Activated CD8-positive, alpha-beta memory T cell treated with anti-CD3 and anti-CD28 coated beads for 48 hours (primary cell): ENCODE measurements around the gene PIK3R1.
"Not testable (repeated sequence)": the region's sequence is repeated elsewhere in the genome, so short reads cannot be mapped to it uniquely, and the experiment has no call there.

Experiments
- DNase-seq, 3 experiments: peaks; one replicate each; pipeline ENCODE4 v3.0.0-alpha.2; 2020; ENCODE audit warnings: low read depth in 2 of 3, low spot score in 2 of 3

The PIK3R1 gene

DNA sequence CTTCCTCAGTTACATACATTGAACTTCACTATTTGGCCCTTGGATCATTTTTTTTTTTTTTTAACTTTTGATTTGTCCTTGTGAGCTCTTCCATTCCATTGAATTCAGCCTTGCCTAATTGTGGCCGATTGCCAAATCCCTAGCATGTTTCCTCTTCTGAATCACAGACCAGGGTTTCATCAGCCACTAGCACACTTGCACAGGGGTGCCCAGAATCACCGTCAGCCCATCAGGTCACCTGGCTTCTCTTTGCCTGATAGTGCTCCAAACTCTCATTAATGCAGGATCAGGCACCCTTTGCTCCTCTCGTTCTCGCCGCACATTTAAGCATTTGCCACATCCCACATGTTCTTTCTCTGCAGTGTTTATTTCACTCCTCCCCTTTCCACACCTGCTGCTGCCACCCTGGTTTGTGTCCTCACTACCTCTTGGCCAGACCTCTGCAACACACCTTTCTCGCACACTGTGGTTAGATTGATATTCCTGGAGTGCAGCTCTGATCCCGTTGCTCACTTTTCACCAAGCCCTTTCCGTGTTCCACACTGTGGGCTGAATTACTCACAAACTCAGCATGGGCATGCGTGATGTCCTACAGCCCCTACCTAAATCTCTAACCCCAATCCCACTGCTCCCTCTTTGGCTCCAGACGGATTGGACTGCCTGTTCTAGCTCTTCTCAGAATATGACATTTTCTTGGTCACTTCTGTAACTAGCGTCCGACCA lies 9.8 kb downstream of the PIK3R1 start:
- no peak for DNase-seq

DNA sequence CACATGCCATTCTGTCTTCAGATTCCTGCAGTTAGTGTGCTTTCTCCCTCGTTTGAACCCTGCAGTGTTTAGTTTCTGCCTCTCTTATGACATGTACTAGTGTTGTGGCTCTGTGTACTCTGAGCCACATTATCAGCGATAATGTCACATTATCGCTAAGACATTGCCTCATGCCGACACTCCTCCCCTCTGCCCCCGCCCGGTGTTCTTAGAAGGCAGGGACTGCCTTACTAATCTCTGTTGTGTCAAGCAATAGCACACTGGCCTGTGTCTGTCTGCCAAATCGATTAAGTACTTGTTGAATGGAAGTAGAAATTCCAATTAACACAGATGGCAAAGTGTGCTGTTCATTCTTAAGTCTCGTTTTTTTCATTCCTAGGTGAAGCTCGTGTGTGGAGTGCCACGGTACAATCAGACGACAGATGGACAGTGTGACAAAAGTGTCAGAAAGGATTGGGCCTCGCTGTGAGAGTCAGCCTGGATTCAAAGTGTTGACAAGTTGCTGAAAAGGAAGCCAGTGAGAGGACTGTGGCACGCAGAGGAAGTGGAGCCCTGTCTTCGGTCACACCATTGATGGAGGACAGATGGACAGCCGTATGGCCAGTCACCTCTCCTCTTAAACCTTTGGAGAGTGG lies 10.5 kb downstream of the PIK3R1 start:
- no peak for DNase-seq

DNA sequence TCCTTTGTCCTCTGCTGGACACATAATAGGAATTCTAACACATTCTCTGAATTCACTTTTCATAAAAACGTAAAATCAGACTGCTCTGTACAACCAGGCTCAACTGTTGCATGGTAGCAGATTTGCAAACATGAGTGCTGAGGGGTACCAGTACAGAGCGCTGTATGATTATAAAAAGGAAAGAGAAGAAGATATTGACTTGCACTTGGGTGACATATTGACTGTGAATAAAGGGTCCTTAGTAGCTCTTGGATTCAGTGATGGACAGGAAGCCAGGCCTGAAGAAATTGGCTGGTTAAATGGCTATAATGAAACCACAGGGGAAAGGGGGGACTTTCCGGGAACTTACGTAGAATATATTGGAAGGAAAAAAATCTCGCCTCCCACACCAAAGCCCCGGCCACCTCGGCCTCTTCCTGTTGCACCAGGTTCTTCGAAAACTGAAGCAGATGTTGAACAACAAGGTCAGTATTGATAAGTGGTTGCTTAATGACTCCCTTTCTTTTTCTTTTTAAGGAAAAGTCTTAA lies 11.1 kb downstream of the PIK3R1 start:
- DNase-seq = no peak

DNA sequence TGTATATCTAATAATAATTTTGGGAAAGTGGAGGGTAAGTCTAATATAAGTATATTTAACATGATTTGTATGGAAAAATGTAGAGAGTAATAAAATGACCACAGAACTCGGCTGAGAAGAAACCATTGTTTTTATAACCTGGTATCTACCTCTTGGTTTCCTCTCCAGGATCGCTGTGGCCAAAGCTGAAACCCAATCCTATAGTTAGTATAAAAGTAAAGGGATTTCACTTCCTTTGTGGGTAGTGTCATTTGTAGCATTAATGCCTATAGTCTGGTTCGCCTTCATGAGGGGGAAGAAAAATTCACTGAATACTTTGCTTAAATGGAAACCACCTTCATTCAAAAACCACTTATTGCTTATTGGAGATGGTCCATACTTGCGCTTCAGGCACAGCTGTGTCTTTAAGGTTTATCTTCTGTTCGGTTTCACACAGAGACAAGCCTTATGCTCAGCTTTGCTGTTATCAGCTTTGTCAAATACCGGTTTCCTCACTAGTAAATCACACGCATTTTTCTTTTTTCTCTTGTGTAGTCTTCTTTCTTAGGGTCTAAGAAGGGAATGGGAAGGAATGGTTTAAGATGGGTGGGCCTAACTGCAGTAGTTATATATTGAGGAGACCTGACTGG lies 12.1 kb downstream of the PIK3R1 start:
- DNase-seq = no peak

DNA sequence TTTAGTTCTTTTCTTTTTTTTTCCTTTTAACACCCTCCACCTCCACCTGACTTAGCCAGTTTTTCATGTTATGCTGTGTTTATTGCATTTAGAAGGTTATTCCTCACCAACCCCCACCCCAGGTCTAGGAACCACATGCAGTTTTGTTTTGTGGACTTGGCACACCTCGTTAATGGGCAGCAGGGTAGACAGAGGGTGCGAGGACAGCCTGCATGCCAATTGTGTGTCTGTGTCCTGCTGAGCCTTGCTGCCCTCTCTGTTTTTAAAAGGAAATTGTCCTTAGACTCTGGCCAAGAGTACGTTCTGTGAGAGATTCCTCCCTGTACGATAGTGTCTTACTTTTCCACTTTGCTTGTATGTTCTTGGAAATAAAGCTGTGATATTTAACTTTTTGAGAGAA lies 13.9 kb downstream of the PIK3R1 start:
- DNase-seq = no peak

DNA sequence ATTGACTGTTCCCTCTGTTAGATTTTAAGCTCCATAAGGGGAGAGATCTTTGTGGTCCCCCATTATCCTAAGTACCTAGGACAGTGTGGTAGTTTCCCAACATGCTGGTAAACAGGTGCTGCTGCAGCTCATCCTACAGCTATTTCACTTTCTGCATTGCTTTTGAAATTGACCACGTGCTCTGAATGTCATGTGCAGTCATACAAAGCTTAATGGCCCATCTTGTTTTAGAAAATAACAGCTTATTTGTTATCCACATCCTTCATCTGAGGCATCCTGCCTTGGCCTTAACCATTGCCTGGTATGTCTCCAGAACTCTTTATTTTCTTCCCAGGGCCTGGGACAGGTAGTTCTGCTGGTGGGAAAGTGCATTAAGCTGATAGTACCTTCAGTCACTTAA lies 14.7 kb downstream of the PIK3R1 start:
- DNase-seq = no peak

DNA sequence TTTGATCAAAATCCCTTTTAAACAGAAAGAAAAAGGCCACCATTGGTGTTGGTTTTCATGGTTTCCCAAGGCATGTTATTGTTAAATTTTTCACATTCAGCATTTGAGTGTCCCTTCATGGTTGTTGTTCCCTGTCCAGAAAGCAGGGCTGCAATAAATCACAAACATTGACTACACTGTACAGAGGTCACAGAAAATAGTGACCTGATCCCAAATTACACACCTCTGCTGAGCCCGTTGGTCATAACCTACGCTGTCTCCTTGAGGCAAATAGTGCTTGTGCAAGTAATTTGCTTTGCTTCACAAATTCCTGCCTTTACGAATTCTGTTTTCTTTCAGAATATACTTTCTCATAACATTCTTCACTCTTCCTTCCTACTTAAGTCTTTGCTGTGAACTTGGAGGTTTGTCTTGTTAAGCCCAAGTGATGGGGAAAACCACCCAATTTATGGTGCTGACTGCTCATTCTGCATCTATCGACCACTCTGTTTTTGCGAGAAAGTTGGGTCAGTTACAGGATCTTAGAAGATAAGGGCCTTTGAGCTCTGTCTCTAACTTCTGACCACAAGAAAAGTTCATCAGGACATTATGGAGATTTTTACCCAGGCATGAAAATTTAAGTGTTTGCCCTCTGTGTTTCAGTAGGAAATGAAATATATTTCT lies 16.0 kb downstream of the PIK3R1 start:
- no peak for DNase-seq

DNA sequence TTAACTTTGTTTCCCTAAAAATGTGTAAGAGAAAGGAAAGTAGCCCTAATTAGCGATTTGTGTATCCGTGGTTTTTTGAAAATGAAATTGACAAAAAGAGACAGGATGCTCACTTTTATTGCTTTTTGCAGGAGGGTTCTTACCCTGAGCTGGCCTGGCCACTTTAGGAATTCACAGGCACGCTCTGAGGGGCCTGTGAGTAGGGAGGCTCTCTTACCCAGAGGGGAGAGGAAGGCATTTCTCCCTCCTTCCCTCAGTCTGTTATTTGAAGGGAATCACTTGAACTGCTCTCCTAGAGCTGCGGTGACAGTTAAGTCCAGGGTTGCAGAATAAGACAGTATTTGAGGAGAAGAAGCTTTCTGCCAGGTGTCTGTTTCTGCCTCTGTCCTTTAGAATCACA lies 16.7 kb downstream of the PIK3R1 start:
- no peak for DNase-seq

DNA sequence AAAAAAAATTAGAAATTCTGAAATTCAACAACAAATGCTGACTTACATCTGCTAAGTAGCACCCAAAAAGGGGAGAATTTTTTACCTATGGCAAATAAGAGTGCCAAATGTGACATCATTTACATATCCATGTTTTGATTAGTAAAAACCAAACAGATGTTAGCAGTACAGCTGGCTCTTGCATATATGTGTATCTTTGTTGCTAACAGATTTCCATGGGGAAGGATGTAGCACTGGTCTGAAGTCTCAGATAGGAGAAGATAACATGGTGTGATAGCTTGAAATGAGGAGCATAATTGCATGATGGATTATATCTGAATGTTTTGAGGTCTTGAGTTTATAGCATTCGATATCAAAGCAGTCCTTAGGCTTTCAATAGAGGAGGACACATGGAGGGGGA lies 17.5 kb downstream of the PIK3R1 start:
- no peak for DNase-seq

DNA sequence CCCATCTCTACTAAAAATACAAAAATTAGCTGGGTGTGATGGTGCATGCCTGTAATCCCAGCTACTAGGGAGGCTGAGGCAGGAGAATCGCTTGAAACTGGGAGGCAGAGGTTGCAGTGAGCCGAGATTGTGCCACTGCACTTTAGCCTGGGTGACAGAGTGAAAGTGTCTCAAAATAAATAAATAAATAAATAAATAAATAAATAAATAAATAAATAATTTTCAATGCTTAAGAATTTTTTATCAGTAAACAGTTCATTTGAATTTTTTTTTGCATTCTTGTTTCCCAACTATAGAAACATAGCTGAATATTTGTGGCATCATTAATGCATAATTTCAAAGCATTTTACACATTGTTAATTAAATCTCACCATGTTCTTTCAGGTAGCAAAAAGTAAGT lies 19.7 kb downstream of the PIK3R1 start:
- not testable (repeated sequence) for DNase-seq

DNA sequence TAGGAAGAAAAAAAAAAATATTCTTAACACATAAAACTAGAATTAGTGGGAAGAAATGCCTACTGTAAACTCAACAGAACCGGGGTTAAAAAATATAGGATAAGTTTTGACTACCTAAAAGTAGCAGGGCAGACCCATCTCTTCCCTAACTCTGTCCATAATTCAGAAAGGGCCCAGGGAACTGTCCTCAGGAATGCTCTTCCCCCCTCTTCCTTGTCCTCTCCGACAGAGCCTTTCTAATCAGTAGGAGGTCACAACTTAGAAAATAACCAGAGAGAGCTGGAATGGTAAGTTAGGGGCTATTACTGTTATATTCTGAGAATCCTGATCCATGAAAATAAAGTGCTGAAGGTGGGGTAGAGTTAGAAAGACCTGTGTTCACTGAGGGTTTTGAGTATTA lies 22.2 kb downstream of the PIK3R1 start:
- DNase-seq = no peak

DNA sequence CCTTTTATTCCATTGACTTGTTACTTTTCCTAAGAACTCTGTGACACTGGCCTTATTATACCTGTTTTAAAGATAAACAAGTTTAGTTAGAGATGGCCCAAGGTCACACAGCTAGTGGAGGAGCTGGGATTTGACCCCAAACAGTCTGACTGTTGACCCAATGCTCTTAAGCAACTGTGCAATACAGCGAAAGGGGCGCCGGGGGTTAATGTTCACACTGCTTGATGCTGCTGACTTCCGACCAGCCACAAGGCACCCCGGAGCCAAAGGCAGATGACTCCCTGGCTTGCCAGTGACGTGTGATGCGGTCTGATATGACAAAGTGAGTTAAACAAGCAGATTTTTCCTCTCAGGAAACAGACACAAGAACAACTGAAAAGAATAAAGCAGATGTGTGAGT lies 23.9 kb downstream of the PIK3R1 start:
- peak; percentile 32 to 61 (median 55) for DNase-seq

DNA sequence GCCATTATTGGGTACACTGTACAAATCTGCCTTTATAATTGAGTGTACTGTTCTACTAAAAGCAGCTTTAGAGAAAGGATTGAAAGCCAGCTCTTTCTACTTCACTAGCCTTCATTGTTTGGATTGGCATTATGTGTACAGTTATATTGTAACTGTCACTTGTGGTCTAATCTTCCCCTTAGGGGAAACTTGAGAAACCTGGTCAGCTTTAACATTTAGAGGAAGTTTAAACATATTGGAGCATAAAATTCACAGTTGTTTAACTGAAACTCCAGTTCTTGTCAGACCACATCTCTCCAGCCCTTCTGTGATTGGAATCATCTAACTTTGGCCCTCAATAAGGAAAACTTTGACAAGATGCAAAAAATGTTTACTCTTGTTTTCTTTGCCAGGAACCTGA lies 24.6 kb downstream of the PIK3R1 start:
- no peak for DNase-seq

DNA sequence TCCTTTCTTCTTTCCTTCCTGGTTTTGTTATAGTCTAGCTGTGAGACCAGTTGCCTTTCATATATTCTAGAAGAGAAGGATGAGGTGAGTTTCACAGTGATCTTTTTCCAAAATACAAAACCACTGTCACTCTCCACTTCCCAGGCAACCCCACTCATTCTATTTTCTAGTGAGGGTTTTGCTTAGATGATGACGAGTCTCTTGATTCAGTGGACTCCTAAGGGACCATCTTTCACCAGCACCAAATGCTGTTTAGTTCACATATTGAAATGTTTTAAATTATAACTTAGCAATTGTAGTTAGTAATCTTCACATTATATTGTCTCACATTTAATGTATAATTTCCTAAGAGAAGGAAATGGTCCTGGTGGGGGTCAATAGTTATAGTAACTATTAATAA lies 25.2 kb downstream of the PIK3R1 start:
- no peak for DNase-seq

DNA sequence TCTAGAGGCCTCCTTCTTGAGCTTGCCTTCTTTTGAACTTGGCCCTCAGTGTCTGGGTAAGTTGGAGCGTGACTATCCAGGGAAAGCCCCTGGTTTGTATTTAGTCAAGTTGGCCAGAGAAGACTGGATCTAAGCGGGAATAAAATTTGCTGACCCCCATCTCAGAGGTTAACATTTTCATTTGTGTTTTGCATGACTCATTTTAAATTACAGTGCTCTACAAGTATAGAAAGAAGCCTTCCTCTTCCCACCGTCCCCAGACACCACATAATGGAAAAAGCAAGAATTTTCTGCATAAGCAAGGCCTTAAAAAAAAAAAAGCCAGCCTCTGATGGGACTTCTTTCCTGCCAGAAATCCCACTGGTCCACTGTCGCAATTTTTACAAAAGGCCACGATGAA lies 27.2 kb downstream of the PIK3R1 start:
- DNase-seq = no peak

DNA sequence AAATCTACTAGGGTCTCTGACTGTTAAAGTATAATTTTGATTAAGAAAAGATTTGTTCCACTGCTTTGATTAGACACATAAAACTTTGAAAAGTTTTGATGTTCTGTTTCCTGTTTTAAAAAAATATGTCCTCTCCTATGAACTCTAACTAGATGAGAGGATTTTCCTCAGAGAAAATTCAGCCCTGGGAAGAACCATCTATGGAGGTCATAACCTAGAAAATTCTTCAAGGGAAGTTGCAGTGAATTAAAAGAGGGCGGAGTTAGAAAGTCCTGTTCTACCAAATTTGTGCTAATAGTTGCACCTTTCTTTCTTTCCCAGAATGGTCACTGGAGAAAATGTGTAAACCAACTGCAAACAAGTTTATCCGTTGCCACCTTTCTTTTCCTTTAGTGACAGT lies 27.7 kb downstream of the PIK3R1 start:
- no peak for DNase-seq

DNA sequence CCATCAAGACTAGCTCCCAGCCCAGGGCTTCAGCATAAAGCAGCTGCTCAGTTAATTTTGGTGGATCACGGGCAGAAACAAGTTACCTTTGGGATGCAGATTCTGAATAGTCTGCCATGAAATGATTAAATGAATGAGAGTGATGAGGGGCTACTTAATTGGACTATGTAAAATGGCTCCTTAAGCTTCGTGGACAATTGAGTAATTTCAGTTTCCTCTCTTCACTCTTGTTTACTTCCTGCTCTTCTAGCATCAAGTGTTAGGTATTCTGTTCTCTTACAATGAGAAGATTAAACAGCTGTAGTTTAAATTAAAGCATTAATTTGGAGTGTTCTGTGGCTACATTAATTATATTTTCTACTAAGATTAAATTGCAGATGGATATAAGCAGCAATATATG lies 28.1 kb downstream of the PIK3R1 start:
- DNase-seq = no peak

DNA sequence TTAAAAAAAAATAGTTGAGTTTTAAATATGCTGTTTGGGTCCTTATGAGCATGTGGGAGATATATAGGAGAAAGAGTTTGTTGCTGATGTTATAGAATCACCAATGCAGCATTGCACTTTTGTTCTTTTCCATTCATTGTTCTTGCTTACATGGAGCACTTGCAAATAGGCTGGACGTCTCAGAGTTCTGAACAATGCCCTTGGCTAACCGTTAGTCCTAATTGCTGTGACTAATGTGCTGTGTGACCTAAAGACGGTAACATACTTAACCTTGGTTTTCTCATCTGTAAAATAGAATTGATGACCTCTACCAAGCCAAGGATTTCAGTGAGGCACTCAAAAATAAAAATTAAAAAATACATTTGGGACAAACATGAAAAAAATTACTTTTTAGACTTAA lies 29.8 kb downstream of the PIK3R1 start:
- no peak for DNase-seq

DNA sequence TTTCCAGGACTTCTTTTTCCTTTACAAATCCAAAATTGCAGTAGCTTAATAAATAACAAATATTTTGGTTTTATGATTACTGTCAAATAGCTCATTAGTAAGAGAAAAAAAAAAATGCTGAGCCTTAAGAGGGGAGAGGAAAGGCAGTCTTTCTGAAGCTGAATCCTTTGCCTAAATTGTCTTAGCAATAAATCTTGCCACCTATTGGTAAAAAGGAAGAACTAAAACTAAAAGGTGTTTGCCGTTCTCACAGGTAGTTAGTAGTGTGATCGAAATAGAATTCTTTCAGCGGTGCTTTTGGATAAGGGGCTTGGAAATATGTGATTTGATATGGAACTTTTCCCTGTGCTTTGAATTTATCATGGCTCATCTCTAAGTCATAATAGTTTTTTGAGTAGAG lies 31.2 kb downstream of the PIK3R1 start:
- DNase-seq = no peak

DNA sequence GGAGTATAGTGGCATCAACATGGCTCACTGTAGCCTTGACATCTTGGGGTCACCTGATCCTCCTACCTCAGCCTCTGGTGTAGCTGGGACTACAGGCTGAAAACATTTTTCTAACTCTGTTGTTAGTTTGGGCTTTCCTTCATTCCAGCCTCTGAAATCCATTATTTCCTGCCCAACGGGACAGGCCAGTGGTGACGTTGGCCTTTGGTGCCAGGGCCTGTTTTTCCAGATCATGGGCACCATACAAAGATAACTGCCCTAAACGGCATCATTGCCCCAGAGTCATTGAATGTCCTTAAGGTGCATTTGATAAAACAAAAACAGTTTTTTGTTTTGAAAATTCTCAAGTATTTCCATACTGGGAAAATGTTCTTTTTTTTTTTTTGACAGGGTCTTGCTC lies 32.1 kb downstream of the PIK3R1 start:
- DNase-seq = no peak

DNA sequence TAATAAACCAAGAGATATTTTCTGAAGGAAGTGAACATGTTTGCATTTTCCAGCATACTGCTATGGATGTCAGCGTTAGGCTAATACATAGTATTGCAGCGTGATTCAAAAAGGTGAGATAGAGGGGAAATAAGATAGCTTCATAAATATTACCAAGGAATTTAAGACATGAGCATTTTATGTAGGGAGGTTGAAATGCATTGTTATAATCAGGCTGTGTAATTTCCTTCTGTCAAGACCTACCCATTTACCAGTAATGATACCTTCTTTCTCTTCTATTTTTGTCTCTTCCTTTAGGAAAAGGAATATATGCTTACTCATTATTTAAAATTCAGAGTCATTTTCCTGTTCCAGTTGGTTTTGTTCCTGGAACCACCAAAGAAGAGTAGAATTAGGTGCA lies 33.3 kb downstream of the PIK3R1 start:
- no peak for DNase-seq

DNA sequence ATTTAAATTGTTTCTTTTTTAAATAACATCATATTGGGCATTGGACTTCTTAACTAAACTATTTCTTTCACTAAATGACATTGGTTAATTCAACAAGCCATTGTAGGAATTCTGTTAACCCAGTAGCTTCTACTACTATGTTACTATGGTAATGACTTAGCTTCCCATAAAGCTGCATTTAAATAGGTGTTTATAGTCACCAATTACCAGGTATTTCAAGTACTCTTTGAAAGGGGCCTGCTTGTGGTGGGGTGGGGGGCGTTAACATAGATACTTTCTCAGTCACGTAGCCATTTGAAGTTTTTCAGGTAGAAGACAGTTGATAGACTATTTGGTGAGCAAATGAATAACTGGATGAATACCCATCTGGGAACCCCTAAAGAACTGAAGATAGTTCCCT lies 34.0 kb downstream of the PIK3R1 start:
- no peak for DNase-seq
